ENCODE results near the gene ZC3H7B. TPM values are rescaled to one million over a fixed set of nuclear protein-coding genes. Genes with fewer than 3 reads are reported as not detected.
A peak's percentile ranks its signal among the peaks of the same experiment; 100 is the strongest.

ZC3H7B gene
- total and polyA plus RNA-seq, 2 donors (not counting 3 experiments of a cell fraction or from before 2014, with no cell fraction given), result 66.8 to 95.9 TPM

- no peak overlapping the region for H3K4me3 ChIP-seq (replicated peaks in 1 of 3; ENCODE audit: insufficient read depth in 1 of 3, low read depth in 1 of 3, low read length in 3 of 3)
- intact Hi-C loops (cut with micrococcal nuclease), result no loop called here
- no peak for DNase-seq (ENCODE audit: low read depth, low spot score)
- dilution Hi-C loops (cut with MboI; ENCODE audit: extremely low pct_ligation_motif_present, low sequenced_read_pairs), result no loop called here
- BruUV-seq (replicated peaks), result no TSS peak
- no peak for FAIRE-seq
- no peaks in the 10 kb centered on the region for H3K9me3 ChIP-seq (replicated peaks; ENCODE audit: control insufficient read depth, insufficient read depth, low read length)
- H3K9ac ChIP-seq (replicated peaks; ENCODE audit: extremely low read depth, insufficient read depth, low read length), result no peak overlapping the region
- ChIA-PET CTCF (interaction anchor here (0.5 to 1.7 kb wide), 4 partner anchors 23 to 128 kb away, joined by 3 to 6 read pairs (median 4); no protein-coding TSS in a partner anchor), POLR2A (no interaction called here)
- no peak overlapping the region for H2AFZ ChIP-seq (ENCODE audit: low read depth, low read length)
- H3K27me3 ChIP-seq (ENCODE audit: control insufficient read depth in 2 of 2, insufficient read depth in 2 of 2, low read length in 2 of 2), result no peaks in the 10 kb centered on the region
- H4K20me1 ChIP-seq (replicated peaks; ENCODE audit: control insufficient read depth, extremely low read depth, insufficient read depth, low read length), result no peaks in the 10 kb centered on the region
- TF ChIP-seq MAX (IDR thresholded peaks at IDR 0.05; ENCODE audit: insufficient read depth, insufficient read length) (no peak), FOS (IDR thresholded peaks at IDR 0.05; ENCODE audit: borderline replicate concordance, insufficient read depth, low read length) (no peak)
- no peak overlapping the region for H3K27ac ChIP-seq (ENCODE audit: insufficient read depth, low read depth, low read length)
- H3K9me1 ChIP-seq (replicated peaks; ENCODE audit: control insufficient read depth, extremely low read depth, insufficient read depth, low read length), result no peaks in the 10 kb centered on the region
- H3K4me1 ChIP-seq (ENCODE audit: control insufficient read depth, extremely low read depth, insufficient read depth, low read length), result no peaks in the 10 kb centered on the region
- H3K79me2 ChIP-seq (ENCODE audit: control insufficient read depth, insufficient read depth, low read length), result no peaks in the 10 kb centered on the region
- H3K36me3 ChIP-seq (ENCODE audit: control insufficient read depth in 2 of 2, extremely low read depth in 1 of 2, insufficient read depth in 2 of 2, low read length in 2 of 2), result no peaks in the 10 kb centered on the region
- H3K4me2 ChIP-seq (ENCODE audit: insufficient read depth, low read length), result no peak overlapping the region
These were observed 97.6 kb downstream of the ZC3H7B start for GRCh38 chr22:41398921-41399320.

DNA sequence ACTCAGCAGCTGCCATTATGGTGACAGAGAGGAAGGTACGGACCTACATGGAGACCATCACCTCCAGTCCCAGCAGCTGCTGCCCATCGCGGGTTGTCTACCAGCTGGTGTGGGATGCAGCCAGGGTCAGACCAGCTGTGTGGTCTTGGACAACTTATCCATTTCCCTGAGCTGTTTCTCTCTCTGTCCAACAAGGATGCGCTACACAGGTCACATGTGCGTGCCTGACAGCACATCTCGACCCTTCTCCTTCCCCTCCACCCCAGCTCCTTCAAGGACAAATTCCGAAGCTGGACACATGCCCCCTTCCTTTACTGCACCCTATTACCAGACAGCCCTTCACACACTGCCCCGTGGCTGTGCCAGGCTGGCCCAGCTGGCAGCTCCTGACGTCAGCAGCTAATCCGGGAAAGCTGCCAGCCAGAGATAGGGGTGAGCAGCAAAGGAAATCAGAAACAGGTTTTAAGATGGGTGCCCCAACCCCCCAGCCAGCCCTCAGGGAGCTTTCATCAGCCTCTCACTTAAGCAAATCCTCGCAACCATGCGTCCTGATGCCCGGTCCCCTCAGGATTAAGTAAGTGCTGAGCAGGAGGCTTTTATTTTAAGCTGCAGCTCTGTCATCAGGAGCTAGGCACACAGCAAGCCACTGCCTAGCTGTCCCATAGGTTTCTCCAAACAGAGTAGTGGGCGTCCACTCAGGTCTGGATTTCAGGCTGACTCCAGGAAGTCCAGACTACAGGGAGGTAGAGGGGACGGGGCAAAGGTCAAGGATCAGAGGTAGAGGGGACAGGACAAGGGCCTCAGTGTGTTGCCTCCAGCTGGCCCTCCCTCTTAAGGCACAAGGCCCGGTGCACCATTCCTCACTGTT lies 100.7 kb downstream of the ZC3H7B start:
- POLR2A ChIA-PET, result no interaction called here
- dilution Hi-C loops (cut with MboI; ENCODE audit: extremely low pct_ligation_motif_present, low sequenced_read_pairs) (no loop called here), intact Hi-C loops (cut with micrococcal nuclease) (no loop called here)
- Histone ChIP-seq H3K9me3 (replicated peaks; ENCODE audit: control insufficient read depth, insufficient read depth, low read length) (no peaks in the 10 kb centered on the region), H3K27ac (ENCODE audit: insufficient read depth, low read depth, low read length) (no peak overlapping the region), H3K27me3 (ENCODE audit: control insufficient read depth in 2 of 2, insufficient read depth in 2 of 2, low read length in 2 of 2) (no peaks in the 10 kb centered on the region), H3K9ac (replicated peaks; ENCODE audit: extremely low read depth, insufficient read depth, low read length) (no peak overlapping the region), H3K36me3 (ENCODE audit: control insufficient read depth in 2 of 2, extremely low read depth in 1 of 2, insufficient read depth in 2 of 2, low read length in 2 of 2) (no peaks in the 10 kb centered on the region), H4K20me1 (replicated peaks; ENCODE audit: control insufficient read depth, extremely low read depth, insufficient read depth, low read length) (no peaks in the 10 kb centered on the region), H3K4me1 (ENCODE audit: control insufficient read depth, extremely low read depth, insufficient read depth, low read length) (no peaks in the 10 kb centered on the region), H3K4me2 (ENCODE audit: insufficient read depth, low read length) (no peak overlapping the region), H3K79me2 (ENCODE audit: control insufficient read depth, insufficient read depth, low read length) (no peaks in the 10 kb centered on the region), H2AFZ (ENCODE audit: low read depth, low read length) (no peak overlapping the region), H3K4me3 (replicated peaks in 1 of 3; ENCODE audit: insufficient read depth in 1 of 3, low read depth in 1 of 3, low read length in 3 of 3) (no peak overlapping the region), H3K9me1 (replicated peaks; ENCODE audit: control insufficient read depth, extremely low read depth, insufficient read depth, low read length) (no peaks in the 10 kb centered on the region)
- no TSS peak for BruUV-seq (replicated peaks)
- DNase-seq (ENCODE audit: low read depth, low spot score) (peak; percentile 21), FAIRE-seq (no peak)
- no peak for TF ChIP-seq POLR2A (IDR thresholded peaks at IDR 0.05; ENCODE audit: low read depth, low read length)
- TF ChIP-seq MYC (IDR thresholded peaks at IDR 0.05; ENCODE audit: low read depth, low read length), result no peak
- TF ChIP-seq POLR2AphosphoS5 (IDR thresholded peaks at IDR 0.05; ENCODE audit: insufficient read depth, low read depth, low read length), result no peak
- no peak for TF ChIP-seq GATA2 (IDR thresholded peaks at IDR 0.05; ENCODE audit: insufficient read depth, insufficient read length, low read depth, low read length)
- TF ChIP-seq FOS (IDR thresholded peaks at IDR 0.05; ENCODE audit: borderline replicate concordance, insufficient read depth, low read length), result no peak
- TF ChIP-seq EZH2 (IDR thresholded peaks at IDR 0.05; ENCODE audit: borderline replicate concordance, low read depth, low read length, severe bottlenecking), result no peak
- no peak for TF ChIP-seq JUN (IDR thresholded peaks at IDR 0.05; ENCODE audit: borderline replicate concordance, insufficient read depth, insufficient read length, low read depth)
- TF ChIP-seq, protein P1, sequence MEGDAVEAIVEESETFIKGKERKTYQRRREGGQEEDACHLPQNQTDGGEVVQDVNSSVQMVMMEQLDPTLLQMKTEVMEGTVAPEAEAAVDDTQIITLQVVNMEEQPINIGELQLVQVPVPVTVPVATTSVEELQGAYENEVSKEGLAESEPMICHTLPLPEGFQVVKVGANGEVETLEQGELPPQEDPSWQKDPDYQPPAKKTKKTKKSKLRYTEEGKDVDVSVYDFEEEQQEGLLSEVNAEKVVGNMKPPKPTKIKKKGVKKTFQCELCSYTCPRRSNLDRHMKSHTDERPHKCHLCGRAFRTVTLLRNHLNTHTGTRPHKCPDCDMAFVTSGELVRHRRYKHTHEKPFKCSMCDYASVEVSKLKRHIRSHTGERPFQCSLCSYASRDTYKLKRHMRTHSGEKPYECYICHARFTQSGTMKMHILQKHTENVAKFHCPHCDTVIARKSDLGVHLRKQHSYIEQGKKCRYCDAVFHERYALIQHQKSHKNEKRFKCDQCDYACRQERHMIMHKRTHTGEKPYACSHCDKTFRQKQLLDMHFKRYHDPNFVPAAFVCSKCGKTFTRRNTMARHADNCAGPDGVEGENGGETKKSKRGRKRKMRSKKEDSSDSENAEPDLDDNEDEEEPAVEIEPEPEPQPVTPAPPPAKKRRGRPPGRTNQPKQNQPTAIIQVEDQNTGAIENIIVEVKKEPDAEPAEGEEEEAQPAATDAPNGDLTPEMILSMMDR (IDR thresholded peaks at IDR 0.05; ENCODE audit: extremely low read depth in 1 of 2, insufficient read depth in 1 of 2, low read depth in 1 of 2, low read length in 2 of 2), result no peak
- TF ChIP-seq MAX (IDR thresholded peaks at IDR 0.05; ENCODE audit: insufficient read depth, insufficient read length), result no peak
- CTCF ChIA-PET, result interaction anchor here (0.7 to 7.9 kb wide), 10 partner anchors 10 to 131 kb away, joined by 3 to 251 read pairs (median 4); partner anchors contain the start of gene TEF

Measured in endothelial cell of umbilical vein (primary cell).